Endothelial cell of umbilical vein (primary cell): Measurements from ENCODE around the gene XPO6.

Experiments used
- POLR2A ChIP-seq: IDR thresholded peaks from 2 replicates; pipeline ENCODE4 v1.6.1; 2012; ENCODE audit warnings: low read depth, mild to moderate bottlenecking, control low read depth, low read length
- TF ChIP-seq, protein P1 (sequence below), 2 donors: IDR thresholded peaks; 1 replicate in 1 of 2; 2 replicates in 1 of 2; pipeline ENCODE4 v1.5.1; 2011; ENCODE audit warnings: low read length in 2 of 2, mild to moderate bottlenecking in 2 of 2, moderate library complexity in 2 of 2, control low read depth in 1 of 2, inconsistent platforms in 1 of 2, low read depth in 1 of 2; ENCODE audit not compliant: insufficient read depth in 1 of 2; ENCODE audit errors: extremely low read depth in 1 of 2

- TF ChIP-seq, protein P1, sequence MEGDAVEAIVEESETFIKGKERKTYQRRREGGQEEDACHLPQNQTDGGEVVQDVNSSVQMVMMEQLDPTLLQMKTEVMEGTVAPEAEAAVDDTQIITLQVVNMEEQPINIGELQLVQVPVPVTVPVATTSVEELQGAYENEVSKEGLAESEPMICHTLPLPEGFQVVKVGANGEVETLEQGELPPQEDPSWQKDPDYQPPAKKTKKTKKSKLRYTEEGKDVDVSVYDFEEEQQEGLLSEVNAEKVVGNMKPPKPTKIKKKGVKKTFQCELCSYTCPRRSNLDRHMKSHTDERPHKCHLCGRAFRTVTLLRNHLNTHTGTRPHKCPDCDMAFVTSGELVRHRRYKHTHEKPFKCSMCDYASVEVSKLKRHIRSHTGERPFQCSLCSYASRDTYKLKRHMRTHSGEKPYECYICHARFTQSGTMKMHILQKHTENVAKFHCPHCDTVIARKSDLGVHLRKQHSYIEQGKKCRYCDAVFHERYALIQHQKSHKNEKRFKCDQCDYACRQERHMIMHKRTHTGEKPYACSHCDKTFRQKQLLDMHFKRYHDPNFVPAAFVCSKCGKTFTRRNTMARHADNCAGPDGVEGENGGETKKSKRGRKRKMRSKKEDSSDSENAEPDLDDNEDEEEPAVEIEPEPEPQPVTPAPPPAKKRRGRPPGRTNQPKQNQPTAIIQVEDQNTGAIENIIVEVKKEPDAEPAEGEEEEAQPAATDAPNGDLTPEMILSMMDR (IDR thresholded peaks at IDR 0.05; ENCODE audit: extremely low read depth in 1 of 2, insufficient read depth in 1 of 2, low read depth in 1 of 2, low read length in 2 of 2), result no peak
- TF ChIP-seq POLR2A, result no peak
Measured at GRCh38 chr16:28172336-28172735, 39.4 kb downstream of the XPO6 start.
